Tibial nerve (tissue), 4 donors: Measurements from ENCODE around the gene RHOBTB1. TPM values are rescaled to one million over a fixed set of nuclear protein-coding genes. Genes with fewer than 3 reads are reported as not detected.

ENCODE experiments used
- DNase-seq, 2 donors: peaks; one replicate each; pipeline ENCODE4 v3.0.0-alpha.2; 2019; ENCODE audit warnings: low spot score in 2 of 2
- H3K27ac ChIP-seq, 4 donors: fragments of 200-600 bp; sonication (generic) in 3 of 4; one replicate each; pipeline ENCODE4 v1.5.1; 2017 to 2019; ENCODE audit warnings: mild to moderate bottlenecking in 1 of 4
- H3K27me3 ChIP-seq, 2 donors: fragments of 200-600 bp; sonication (generic) in 1 of 2; one replicate each; pipeline versions ENCODE4 v1.5.1 to v1.6.0; 2017 to 2019
- H3K36me3 ChIP-seq, 3 donors: fragments of 200-600 bp; sonication (generic); one replicate each; pipeline ENCODE4 v1.5.1; 2018 to 2019
- H3K4me1 ChIP-seq, 4 donors: fragments of 200-600 bp; sonication (generic) in 3 of 4; one replicate each; pipeline ENCODE4 v1.5.1; 2017 to 2019
- H3K4me3 ChIP-seq, 4 donors: fragments of 200-600 bp; sonication (generic) in 3 of 4; one replicate each; pipeline ENCODE4 v1.5.1; 2017 to 2019; ENCODE audit warnings: mild to moderate bottlenecking in 1 of 4, moderate library complexity in 1 of 4
- H3K9me3 ChIP-seq, 4 donors: fragments of 200-600 bp; sonication (generic) in 3 of 4; one replicate each; pipeline ENCODE4 v1.5.1; 2017 to 2019
- CTCF ChIP-seq, 5 experiments: fragments of 200-600 bp in 3 of 5; fragments of 450-650 bp in 2 of 5; sonication (generic) in 3 of 5; IDR thresholded peaks; one replicate each; pipeline ENCODE4 v1.5.1; 2016 to 2019; ENCODE audit warnings: antibody characterized with exemption in 5 of 5, mild to moderate bottlenecking in 3 of 5, moderate library complexity in 2 of 5
- EP300 ChIP-seq, 2 donors: sonication (generic); formaldehyde crosslinking; IDR thresholded peaks; one replicate each; pipeline ENCODE4 v1.6.1; 2017; ENCODE audit warnings: antibody characterized with exemption in 2 of 2, mild to moderate bottlenecking in 1 of 2
- POLR2A ChIP-seq, 2 donors: fragments of 450-650 bp; IDR thresholded peaks; one replicate each; pipeline ENCODE4 v1.6.1; 2017; ENCODE audit warnings: antibody characterized with exemption in 2 of 2, mild to moderate bottlenecking in 2 of 2, moderate library complexity in 2 of 2
- WGBS, 2 donors: methylation state at CpG; one replicate each; pipeline ENCODE4 v1.1.5; 2018; 5-methylcytosine and 5-hydroxymethylcytosine counted together
- total RNA-seq, 4 donors: library from RNA; depleted of rRNA; stranded (reverse); fragments of >200 nt; gene quantifications; one replicate each; pipeline ENCODE4 v1.1.0, GENCODE V29; 2016

RHOBTB1 gene
- total RNA-seq, 4 donors from 2014 or later: 5.7 to 28.2 (median 5.9) TPM

- TF ChIP-seq POLR2A (IDR thresholded peaks at IDR 0.05): no peak
- no peak for TF ChIP-seq CTCF (IDR thresholded peaks at IDR 0.05)
- no peak for TF ChIP-seq EP300 (IDR thresholded peaks at IDR 0.05)
- peaks cover 0 to 34% (median 0%) of the 10 kb centered on the region in 3 donors for H3K36me3 ChIP-seq
- no peak for DNase-seq
- H3K4me3 ChIP-seq: no peak overlapping the region
- no peaks in the 10 kb centered on the region for H3K9me3 ChIP-seq
- H3K27me3 ChIP-seq: no peaks in the 10 kb centered on the region
- no peak overlapping the region for H3K27ac ChIP-seq
- 82 to 91% methylated on average over 3 of the region's 3 CpGs for WGBS, 2 donors
- no peaks in the 10 kb centered on the region for H3K4me1 ChIP-seq
Measured at GRCh38 chr10:60877061-60877776, 66.8 kb downstream of the RHOBTB1 start.

- DNase-seq: no peak
- Histone ChIP-seq H3K27me3 (no peaks in the 10 kb centered on the region), H3K36me3 (peaks cover 0 to 48% (median 0%) of the 10 kb centered on the region in 3 donors), H3K4me1 (no peaks in the 10 kb centered on the region), H3K27ac (no peak overlapping the region), H3K4me3 (no peak overlapping the region), H3K9me3 (no peaks in the 10 kb centered on the region)
- TF ChIP-seq POLR2A (IDR thresholded peaks at IDR 0.05) (no peak), CTCF (IDR thresholded peaks at IDR 0.05) (no peak), EP300 (IDR thresholded peaks at IDR 0.05) (no peak)
- 89 to 96% methylated on average over 4 of the region's 4 CpGs for WGBS, 2 donors
Measured at GRCh38 chr10:60873758-60874157, 70.2 kb downstream of the RHOBTB1 start.

- TF ChIP-seq CTCF (IDR thresholded peaks at IDR 0.05): no peak
- TF ChIP-seq POLR2A (IDR thresholded peaks at IDR 0.05): no peak
- TF ChIP-seq EP300 (IDR thresholded peaks at IDR 0.05): no peak
- H3K36me3 ChIP-seq: peaks cover 0 to 48% (median 0%) of the 10 kb centered on the region in 3 donors
- no peak overlapping the region for H3K27ac ChIP-seq
- no peaks in the 10 kb centered on the region for H3K27me3 ChIP-seq
- H3K4me1 ChIP-seq: no peaks in the 10 kb centered on the region
- no peak for DNase-seq
- WGBS, 2 donors: 92 to 95% methylated on average over 11 of the region's 11 CpGs
- H3K9me3 ChIP-seq: no peaks in the 10 kb centered on the region
- no peak overlapping the region for H3K4me3 ChIP-seq
Measured at GRCh38 chr10:60872451-60872850, 71.5 kb downstream of the RHOBTB1 start.

- Histone ChIP-seq H3K4me3 (no peak overlapping the region), H3K27me3 (no peaks in the 10 kb centered on the region), H3K9me3 (no peaks in the 10 kb centered on the region), H3K36me3 (peaks cover 0 to 48% (median 0%) of the 10 kb centered on the region in 3 donors), H3K27ac (no peak overlapping the region), H3K4me1 (no peaks in the 10 kb centered on the region)
- DNase-seq: no peak
- WGBS, 2 donors: 85% methylated on average over 8 of the region's 8 CpGs
- TF ChIP-seq EP300 (IDR thresholded peaks at IDR 0.05): no peak
- TF ChIP-seq CTCF (IDR thresholded peaks at IDR 0.05): no peak
- TF ChIP-seq POLR2A (IDR thresholded peaks at IDR 0.05): no peak
Measured at GRCh38 chr10:60871215-60871614, 72.8 kb downstream of the RHOBTB1 start.

GRCh38 chr10:60870803-60871202 is 73.2 kb downstream of the RHOBTB1 start:
- no peak for DNase-seq
- no peaks in the 10 kb centered on the region for H3K27me3 ChIP-seq
- H3K9me3 ChIP-seq: no peaks in the 10 kb centered on the region
- H3K36me3 ChIP-seq: peaks cover 0 to 48% (median 0%) of the 10 kb centered on the region in 3 donors
- H3K27ac ChIP-seq: no peak overlapping the region
- no peaks in the 10 kb centered on the region for H3K4me1 ChIP-seq
- TF ChIP-seq POLR2A (IDR thresholded peaks at IDR 0.05) (no peak), CTCF (IDR thresholded peaks at IDR 0.05) (no peak), EP300 (IDR thresholded peaks at IDR 0.05) (no peak)
- WGBS, 2 donors: 80 to 81% methylated on average over 3 of the region's 3 CpGs
- H3K4me3 ChIP-seq: no peak overlapping the region
